HuH-7.5 (cell line): ENCODE measurements around the gene AP1B1.
A peak's percentile ranks its signal among the peaks of the same experiment; 100 is the strongest.
"Not testable (repeated sequence)": the region's sequence is repeated elsewhere in the genome, so short reads cannot be mapped to it uniquely, and the experiment has no call there.

Experiments used
- DNase-seq: peaks from one replicate; pipeline ENCODE4 v3.0.0; 2011; ENCODE audit warnings: low spot score

The AP1B1 gene

DNA sequence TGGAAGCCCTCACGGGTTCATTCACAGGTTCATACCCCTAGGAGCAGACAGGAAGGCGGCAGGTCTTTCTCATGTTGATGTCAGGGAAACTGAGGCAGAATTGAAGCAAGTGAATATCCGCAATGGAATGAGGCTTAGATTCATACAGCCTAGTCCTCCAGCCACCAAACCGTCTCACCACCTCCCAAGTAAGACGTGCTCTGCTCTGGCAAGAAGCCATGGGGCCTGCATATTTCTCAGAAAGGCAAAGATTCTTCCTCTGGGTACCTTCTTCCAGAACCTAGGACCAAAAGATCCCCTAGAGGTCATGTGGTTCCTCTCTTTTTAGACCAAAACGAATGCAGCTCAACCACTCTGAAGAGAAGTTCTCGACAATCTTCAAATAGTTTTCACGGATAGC is 1.7 kb downstream of the AP1B1 start:
- no peak for DNase-seq

DNA sequence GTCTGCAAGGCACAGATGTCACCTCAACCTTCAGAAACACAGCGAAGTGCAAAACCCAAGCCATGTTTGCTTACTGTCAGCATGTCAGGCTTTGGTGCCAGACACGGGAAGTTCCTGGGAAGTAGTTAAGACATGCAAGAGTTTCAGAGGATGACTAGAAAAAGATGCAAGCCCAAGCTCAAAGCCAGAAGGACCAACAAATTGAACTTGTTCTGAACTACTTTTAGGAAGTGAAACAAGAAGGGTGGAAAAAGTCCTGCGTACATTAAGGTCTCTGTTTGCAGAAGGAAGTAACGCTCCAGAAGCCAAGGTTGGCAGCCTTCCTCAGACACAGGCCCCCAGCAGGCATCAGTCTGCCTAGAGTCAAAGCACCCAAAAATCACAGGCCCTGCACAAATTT is 2.6 kb downstream of the AP1B1 start:
- no peak for DNase-seq

DNA sequence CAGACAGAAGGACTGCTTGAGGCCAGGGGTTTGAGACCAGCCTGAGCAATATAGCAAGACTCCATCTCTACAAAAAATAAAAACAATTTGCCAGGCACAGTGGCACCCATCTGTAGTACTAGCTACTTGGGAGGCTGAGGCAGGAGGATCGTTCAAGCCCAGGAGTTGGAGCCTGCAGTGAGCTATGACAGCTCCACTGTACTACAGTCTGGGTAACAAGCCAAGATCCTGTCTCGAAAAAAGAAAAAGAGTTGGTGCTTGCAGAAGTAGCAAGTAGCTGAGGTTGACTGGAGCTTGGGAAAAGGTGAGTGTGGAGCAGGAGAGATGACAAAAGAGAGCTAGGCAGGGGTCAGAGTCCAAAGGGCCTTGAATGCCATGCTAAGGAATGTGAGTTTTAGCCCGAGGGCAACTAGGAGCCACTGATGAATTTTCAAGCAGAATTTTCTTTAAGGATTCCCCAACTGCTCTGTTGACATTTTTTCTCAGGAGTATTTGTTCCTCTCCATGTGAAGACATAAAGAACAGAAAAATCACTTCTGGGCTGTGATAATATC is 3.1 kb downstream of the AP1B1 start:
- DNase-seq = no peak

DNA sequence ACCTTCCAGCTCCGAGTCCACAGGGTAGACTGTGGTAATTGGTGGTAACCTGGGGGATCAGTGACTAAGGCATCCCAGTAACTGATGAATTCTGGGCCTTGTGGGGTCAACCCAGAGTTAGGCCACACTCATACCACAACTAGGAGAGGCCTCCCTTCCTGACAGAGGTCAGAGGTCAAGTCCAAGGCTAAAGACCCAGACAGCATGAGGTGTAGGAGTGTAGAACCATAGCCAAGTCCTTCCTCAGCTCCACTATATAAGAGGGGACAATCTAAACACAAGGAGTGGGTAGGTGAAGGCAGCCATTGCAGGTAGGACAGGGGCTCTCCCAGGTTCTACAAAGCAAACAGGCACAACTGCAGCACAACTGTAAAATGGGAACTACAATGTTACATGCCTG is 4.6 kb downstream of the AP1B1 start:
- no peak for DNase-seq

DNA sequence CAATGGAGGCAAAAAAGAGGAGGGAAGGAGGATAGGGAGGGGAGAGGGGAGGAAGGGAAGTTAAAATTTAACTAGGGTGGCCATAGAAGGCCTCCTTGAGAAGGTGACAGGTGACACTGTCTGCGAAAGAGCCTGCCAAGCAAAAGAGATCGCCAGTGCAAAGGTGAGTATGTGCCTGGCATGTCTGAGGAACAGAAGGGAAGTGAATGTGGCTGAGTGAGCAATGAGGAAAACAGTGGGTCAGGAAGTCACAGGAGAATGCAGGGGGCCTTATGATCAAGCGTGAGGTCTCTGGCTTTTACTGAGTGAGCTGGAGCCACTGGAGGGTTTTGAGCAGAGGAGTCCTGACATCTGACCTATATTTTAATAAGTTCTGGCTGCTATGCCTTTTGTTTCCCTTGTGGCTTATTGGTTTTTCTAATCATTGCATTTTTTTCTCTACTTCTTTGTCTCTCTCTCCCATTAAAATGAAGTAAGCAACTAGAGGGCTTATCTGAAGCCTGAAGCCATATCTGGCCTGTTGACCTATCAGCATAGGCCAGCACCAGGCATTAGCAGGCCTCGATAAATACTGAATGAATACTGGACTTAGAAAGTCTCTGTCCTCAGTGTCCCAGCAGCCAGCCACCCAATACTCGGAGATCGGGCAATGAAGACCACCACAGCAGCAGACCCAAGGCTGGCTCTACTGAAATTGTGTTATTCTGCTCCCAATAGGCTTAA is 5.6 kb downstream of the AP1B1 start:
- DNase-seq = no peak

DNA sequence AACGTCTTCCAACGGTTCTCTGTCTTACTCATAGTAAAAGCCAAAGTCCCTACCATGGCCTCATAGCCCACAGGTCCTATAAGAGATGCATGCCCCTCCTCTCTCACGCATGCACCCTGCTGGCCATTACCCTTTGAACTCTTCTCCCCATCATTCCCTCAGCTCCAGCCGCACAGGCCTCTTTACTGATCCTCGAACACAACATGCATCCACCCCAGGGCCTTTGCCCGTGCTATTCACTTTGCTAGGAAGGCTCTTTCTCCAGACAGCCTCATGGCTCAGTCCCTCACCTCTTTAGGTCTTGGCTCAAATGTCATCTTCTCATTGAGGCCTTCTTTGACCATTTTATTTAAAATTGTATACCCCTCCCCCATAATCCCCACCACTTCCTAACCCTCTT is 7.5 kb downstream of the AP1B1 start:
- no peak for DNase-seq

DNA sequence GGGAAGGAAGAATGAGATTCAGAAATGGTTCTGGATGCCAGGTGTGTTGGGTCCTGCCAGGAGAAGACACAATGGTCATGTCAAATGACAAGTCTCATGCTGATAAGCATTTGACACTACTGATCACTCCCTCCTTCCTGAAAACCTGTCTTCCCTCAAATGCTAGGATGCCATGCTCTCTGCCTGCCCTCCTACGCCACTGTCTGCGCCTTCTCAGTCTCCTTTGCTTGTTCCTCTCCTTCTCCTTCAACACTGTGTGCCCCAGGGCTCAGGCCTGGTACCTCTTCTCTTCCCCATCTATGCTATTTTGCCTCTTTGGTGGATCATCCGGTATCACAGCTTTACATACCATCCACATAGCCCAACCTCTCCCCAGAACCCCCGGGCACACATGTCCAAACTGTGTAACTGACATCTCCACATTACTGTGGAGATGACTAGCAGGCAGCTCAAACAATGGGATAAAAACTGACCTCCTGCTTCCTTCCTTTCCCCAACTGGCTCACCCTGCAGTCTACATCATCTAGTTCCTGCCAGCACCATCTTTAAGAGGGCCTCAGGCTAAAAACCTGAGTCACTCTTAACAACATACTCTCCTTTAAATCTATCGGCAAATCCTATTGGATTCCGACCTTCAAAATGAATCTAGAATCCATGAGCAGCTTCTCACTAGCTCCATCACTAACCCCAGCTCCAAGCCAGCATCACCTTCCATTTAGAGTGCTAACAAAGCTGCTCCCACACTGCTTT is 8.2 kb downstream of the AP1B1 start:
- no peak for DNase-seq

DNA sequence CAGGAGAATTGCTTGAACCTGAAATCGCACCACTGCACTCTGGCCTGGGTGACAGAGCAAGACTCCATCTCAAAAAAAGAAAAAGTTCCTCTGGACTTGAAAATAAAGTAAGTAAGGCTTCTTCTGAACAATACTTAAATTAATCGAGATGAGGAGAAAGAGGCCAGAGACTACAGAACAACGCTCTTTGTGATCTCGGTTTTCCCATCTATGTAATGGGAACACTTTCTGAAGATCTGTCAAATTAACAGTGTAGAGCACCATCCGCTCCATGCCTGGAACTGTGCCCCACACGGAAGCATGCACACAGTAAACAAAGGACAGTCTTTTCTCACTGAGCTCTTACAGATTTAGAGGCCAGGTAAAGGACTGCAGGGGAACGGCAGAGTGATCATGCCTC is 9.1 kb downstream of the AP1B1 start:
- DNase-seq = no peak

DNA sequence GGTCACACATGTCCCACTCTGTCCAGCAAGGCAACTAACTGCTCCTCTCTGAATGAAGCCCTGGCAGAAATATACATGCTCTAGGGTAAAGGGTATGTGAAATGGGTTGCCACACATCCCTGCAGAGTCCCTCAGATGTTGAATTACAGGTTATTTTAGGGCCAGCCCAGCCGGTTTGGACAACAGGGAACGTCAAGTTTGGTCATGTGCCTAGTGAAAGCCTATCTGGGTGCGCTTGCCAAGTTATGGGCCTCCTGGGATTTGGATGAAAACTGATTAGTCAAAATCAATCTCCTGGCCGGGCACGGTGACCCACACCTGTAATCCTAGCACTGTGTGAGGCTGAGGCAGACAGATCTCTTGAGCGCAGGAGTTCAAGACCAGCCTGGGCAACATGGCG is 10.4 kb downstream of the AP1B1 start:
- DNase-seq = no peak

DNA sequence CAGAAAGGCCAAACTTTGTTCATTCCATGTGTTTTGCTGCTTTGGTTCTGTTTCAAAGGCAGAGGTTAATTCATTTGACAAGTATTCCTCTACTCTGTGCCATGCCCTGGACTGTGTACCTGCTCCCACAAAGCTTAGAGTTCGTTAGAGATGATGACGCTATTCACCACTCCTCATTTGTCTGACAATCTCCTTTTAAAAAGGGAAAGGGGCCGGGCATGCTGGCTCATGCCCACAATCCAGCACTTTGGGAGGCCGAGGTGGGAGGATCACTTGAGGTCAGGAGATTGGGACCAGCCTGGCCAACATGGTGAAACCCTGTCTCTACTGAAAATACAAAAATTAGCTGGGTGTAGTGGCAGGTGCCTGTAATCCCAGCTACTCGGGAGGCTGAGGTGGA is 11.7 kb downstream of the AP1B1 start:
- DNase-seq = not testable (repeated sequence)

DNA sequence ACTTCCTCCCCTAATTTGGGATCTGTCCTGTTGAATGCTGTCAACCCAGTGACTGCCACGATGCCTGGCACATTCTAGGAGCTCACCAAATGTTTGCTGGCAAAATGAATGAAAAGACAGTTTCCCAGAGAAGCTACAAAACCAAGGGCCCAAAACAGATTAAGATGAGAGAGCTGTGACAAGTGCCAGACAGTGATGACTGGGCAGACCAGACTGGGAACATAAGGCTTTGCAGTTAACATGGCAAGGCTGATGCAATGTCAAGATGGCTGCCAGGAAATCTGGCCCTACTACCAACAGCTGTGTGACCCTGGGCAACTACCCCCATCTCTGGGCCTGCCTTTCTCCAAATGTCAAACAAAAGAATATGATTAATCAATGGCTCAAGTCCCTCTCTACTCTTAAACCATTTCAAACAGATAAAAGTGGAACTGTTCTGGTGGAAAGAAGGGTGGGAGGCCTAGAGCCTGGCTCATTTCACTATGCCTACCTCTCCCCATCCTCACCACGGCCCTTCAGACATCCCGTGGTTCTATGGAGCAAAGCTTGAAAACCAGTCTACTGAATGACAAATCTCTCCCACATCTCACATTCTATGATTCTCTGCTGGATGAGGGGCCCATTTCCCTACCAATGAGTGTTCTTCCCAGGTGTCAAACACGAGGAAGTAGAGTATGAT is 12.8 kb downstream of the AP1B1 start:
- no peak for DNase-seq

DNA sequence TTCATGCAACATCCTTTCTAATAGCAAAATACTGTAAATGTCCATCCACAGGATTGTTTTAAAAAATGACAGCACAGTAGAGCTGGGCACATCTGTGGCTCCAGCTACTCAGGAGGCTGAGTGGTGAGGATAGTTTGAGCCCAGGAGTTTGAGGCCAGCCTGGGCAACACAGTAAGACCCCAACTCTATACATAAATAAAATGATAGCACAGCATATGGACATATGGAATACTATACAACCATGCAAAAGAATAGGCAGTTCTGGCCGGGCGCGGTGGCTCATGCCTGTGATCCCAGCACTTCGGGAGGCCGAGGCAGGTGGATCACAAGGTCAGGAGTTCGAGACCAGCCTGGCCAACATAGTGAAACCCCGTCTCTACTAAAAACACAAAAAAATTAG is 13.6 kb downstream of the AP1B1 start:
- DNase-seq = not testable (repeated sequence)

DNA sequence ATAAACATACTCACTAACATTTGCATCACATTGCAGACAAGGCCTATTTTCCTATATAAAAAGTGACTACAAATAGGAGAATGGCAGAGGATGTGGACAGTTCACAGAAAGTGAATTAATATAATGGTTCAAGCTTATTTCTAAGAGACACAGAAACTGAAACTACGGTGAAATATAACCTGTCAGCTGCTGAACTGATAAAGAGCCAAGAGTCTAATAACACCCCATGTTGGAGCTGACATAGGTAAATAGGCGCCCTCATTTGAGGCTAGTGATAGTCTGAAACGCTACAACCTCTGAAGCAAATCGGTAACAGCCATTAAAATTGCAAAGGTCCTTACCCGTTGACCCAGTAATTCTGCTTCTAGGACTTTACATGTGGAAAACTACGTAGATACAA is 14.0 kb downstream of the AP1B1 start:
- no peak for DNase-seq

DNA sequence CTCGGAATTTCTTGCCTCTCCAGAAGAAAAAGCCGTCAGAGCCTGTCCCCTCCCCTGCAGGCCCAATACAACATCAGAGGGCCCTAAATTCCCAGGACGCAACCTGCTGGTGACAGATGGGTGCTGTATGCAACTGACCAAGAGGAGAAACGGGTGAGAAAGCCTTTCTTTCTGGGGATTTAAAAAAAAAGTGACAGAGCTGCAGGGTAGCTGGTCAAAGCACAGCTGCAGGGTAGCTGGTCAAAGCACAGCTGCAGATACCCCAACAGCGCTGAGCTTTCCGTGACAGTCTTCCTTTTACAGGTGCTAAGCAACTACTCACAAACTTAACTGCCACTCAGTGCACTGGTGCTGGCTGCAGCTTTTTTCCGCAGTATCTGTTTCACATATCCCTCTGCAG is 17.8 kb downstream of the AP1B1 start:
- DNase-seq = no peak

DNA sequence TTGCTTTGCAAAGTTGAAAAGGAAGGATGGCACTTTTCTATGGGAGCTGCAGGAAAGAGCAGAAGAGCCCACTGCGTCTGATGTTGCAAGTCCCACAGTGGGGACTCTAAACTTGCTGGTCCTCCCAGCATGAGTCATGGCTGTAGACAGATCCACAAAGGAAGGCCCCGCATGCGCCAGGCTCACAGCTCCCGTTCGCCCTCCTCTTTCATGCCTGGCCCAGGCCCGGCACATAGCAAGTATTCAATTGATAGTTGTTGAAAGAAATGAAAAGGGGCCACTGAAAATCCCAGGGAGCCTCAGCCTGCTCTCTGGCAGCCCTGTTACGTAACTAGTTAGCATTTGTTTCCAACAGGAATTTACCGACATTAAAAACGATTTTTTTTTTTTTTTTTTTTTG is 18.9 kb downstream of the AP1B1 start:
- no peak for DNase-seq

DNA sequence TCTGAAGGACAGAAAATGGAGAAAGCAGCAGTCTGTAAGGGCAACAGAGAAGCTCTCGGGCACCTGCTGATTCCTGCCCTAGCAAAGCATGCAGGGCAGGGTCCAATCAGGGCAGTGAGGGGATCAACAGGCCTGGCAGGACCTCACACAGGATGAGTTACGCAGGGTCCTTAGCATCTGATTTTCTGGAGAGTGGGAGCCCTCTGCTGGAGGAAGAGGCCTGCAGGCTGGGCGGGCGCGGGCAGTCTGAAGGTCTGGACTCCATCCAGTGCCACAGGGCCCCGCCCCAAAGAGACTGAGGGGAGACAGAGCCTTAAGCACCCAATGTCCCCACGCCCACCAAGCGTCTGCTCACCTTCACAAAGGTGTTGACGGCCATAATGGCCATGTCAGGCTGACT is 28.9 kb downstream of the AP1B1 start:
- DNase-seq = peak; percentile 64

DNA sequence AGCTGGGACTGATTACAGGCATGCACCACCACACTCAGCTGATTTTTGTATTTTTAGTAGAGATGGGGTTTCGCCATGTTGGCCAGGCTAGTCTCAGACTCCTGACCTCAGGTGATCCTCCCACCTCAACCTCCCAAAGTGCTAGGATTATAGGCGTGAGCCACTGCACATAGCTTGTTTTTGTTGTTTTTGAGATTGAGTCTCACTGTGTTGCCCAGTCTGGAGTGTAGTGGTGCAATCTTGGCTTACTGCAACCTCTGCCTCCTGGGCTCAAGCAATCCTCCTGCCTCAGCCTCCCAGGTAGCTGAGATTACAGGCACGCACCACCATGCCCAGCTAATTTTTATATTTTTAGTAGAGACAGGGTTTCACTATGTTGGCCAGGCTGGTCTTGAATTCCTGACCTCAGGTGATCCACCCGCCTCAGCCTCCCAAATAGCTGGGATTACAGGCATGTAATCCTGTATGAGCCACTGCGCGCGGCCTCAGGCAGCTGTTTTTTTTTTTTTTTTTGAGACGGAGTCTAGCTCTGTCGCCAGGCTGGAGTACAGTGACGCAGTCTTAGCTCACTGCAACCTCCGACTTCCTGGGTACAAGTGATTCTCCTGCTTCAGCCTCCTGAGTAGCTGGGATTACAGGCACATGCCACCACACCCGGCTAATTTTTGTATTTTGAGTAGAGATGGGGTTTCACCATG is 31.0 kb downstream of the AP1B1 start:
- not testable (repeated sequence) for DNase-seq

DNA sequence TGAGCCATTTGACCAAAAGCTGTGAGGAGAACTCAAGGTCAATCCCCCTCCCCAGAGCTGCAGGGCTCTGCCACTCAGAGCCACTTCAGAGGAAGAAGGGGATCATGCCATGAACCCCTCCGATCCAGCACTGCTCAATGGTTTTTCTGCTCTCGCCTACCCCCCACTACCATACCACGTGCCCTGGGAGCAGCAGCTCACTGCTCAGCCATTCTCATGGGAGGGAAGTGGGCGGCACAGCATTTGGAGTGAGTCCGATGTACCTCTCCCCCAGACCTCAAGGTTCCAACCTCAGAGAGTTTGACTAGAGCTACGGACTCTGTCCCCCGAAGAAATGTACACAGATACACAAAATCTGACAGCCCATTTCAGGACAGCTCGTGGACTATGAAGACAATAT is 34.5 kb downstream of the AP1B1 start:
- no peak for DNase-seq

DNA sequence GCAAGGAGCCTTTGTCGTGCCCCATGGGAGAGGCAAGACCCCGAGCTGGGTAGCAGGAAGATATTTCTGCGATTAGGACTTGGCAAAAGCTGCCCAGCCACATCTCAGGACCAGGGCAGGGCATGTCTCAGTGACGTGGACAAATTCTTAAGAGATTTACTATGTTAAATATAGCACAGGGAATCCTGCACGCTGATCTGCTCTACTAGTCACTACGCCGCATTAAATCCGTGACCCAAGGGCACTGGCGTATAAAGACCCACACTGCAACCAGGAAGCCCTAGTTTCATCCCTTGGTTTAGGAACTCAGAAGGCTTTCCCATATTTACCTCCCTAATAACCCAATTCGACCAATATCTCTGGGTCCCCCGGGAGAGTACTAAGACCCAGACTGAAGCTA is 35.1 kb downstream of the AP1B1 start:
- no peak for DNase-seq

DNA sequence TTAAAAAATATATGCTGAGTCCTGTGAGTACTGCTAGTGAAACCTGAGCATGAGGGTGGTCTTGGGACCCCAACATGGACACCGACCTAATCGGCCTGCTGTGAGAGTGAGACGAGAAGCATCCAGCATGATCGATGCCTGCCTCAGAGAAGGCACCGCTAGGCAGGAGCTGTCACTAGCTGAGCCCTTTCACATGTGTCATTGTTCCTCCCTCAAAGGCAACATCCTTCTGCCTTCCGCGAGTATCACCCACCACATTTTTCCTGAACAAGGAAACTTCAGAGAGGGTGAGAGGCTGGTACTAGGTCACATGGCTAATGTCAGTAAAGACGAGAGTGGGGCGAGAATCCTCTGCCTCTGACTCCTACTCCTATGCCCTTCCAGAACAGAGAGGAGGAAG is 35.6 kb downstream of the AP1B1 start:
- no peak for DNase-seq

DNA sequence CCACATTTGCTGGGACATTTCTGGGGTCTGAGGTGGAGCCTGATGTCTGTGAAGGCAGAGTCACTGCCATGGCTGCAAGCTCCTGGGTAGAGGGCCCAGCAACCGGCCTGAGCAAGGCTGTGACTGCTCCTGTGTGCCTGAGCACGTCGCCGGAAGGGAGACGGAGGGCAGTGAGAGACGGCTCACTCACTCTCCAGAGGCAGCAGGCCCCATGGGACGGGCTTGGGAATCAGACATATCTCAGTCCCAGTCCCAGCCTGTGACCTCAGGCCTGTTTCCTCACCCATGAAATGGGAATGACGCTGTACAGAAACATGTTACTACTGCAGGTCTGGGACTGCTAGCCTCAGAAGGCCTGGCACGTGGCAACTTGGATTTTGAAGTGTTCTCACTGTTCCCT is 36.5 kb downstream of the AP1B1 start:
- no peak for DNase-seq

DNA sequence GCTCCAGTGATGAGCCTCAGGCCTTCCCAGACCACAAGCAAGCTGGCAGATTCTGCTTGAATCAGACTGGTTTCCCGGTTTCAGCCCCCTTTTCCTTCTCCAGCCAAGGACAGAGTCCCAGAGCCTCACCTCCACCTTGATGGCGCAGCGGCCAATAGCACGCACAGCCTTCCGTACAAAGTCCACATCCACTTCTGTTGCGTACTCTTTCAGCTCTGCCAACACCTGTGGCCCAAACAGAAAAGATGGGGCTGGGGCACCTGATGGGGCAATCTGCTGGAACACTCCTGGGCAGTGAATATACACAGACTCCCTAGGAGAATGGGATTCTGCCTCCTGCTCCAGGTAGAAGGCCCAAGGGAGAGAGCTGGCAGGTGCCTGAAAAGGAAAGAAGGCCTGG is 37.3 kb downstream of the AP1B1 start:
- DNase-seq = no peak
